NB4 (cell line): ENCODE data around the gene CD8B.

Experiments
- CTCF ChIP-seq: IDR thresholded peaks from one replicate; pipeline ENCODE4 v1.5.1; 2012; ENCODE audit warnings: low read depth, low read length
- MAX ChIP-seq: IDR thresholded peaks from 2 replicates; pipeline ENCODE4 v1.6.1; 2011; ENCODE audit warnings: low read depth, low read length
- MYC ChIP-seq: IDR thresholded peaks from 2 replicates; pipeline ENCODE4 v1.6.1; 2011; ENCODE audit warnings: low read depth, low read length
- POLR2A ChIP-seq: IDR thresholded peaks from 2 replicates; pipeline ENCODE4 v1.6.1; 2011; ENCODE audit warnings: mild to moderate bottlenecking; ENCODE audit not compliant: insufficient read length; ENCODE audit errors: extremely low read depth

- TF ChIP-seq POLR2A (no peak), CTCF (no peak), MYC (no peak), MAX (no peak)
Measured at GRCh38 chr2:86794861-86795260, 66.8 kb downstream of the CD8B start.
